ENCODE measurements around the gene PBOV1.

DNA sequence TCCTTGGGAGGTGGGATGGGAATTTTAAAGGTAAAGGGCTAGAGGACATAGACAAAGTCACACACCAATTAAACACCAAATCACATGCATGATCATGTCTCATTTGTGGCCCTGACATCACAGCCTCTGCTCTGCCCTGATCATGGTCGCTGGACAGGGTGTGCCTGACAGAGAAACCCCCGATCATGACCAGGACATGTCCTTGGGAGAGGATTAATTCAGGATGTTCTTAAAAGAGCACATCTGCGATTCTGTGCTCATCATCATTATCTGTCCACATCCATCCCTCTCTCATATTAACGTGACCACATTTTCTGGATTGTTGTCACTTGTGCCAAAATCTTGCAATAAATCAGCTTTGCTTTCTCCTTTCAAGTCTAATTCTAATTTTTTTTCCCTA, 7.7 kb upstream of the PBOV1 start:
- TF ChIP-seq, protein P1, sequence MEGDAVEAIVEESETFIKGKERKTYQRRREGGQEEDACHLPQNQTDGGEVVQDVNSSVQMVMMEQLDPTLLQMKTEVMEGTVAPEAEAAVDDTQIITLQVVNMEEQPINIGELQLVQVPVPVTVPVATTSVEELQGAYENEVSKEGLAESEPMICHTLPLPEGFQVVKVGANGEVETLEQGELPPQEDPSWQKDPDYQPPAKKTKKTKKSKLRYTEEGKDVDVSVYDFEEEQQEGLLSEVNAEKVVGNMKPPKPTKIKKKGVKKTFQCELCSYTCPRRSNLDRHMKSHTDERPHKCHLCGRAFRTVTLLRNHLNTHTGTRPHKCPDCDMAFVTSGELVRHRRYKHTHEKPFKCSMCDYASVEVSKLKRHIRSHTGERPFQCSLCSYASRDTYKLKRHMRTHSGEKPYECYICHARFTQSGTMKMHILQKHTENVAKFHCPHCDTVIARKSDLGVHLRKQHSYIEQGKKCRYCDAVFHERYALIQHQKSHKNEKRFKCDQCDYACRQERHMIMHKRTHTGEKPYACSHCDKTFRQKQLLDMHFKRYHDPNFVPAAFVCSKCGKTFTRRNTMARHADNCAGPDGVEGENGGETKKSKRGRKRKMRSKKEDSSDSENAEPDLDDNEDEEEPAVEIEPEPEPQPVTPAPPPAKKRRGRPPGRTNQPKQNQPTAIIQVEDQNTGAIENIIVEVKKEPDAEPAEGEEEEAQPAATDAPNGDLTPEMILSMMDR (IDR thresholded peaks at IDR 0.05; ENCODE audit: insufficient read depth, low read length, poor library complexity, severe bottlenecking): no peak
- TF ChIP-seq EZH2phosphoT487 (conservative IDR thresholded peaks at IDR 0.05; ENCODE audit: low read length): no peak
